A549 (cell line): ENCODE data around the gene SRPX2. TPM values are rescaled to one million over a fixed set of nuclear protein-coding genes. Genes with fewer than 3 reads are reported as not detected.
A peak's percentile ranks its signal among the peaks of the same experiment; 100 is the strongest.

Experiments
- ATAC-seq, 2 experiments: fragments of 200-7000 bp in 1 of 2; fragments of >200 bp in 1 of 2; cut with Nextera tagmentation in 1 of 2; cut with Tn5 transposase in 1 of 2; 3 replicates each; pipeline versions ENCODE4 v1.8.0 to v1.9.1; 2018 to 2020; ENCODE audit warnings: mild to moderate bottlenecking in 1 of 2, moderate library complexity in 1 of 2
- CTCF ChIA-PET: fragments of 300-600 bp; sonication (Branson Sonifier 250); formaldehyde crosslinking; extraction: SDS; loops from one replicate; lab custom pipeline; 2021; ENCODE audit warnings: antibody characterized with exemption, inconsistent platforms; lab: Yijun Ruan, JAX
- POLR2A ChIA-PET: fragments of 350-600 bp; formaldehyde crosslinking; extraction: SDS; loops from one replicate; lab custom pipeline; 2021; ENCODE audit warnings: antibody characterized with exemption, inconsistent platforms; lab: Yijun Ruan, JAX
- DNase-seq, 2 experiments: peaks; one replicate each; pipeline versions ENCODE4 v3.0.0 to v3.0.0-alpha.2; 2011 to 2016; ENCODE audit warnings: low read depth in 1 of 2, low spot score in 1 of 2
- FAIRE-seq: peaks from 2 replicates; lab custom pipeline; 2011; peaks lifted over from hg19 to GRCh38; lab: Jason Lieb, UNC
- H3K27ac ChIP-seq, 2 experiments: fragments of >200 bp; sonication (Bioruptor Twin); formaldehyde crosslinking; 3 replicates each; pipeline ENCODE4 v1.5.1; 2016 to 2017
- H3K4me1 ChIP-seq: fragments of >200 bp; sonication (Bioruptor Twin); formaldehyde crosslinking; 3 replicates; pipeline ENCODE4 v1.6.1; 2016
- H3K4me2 ChIP-seq: fragments of >200 bp; sonication (Bioruptor Twin); formaldehyde crosslinking; 3 replicates; pipeline ENCODE4 v1.6.1; 2016
- H3K4me3 ChIP-seq: fragments of >200 bp; sonication (Bioruptor Twin); formaldehyde crosslinking; 3 replicates; pipeline ENCODE4 v1.5.1; 2016
- H3K9me3 ChIP-seq: fragments of >200 bp; sonication (Bioruptor Twin); formaldehyde crosslinking; 3 replicates; pipeline ENCODE4 v1.6.1; 2016
- BHLHE40 ChIP-seq: IDR thresholded peaks from 2 replicates; pipeline ENCODE4 v1.6.1; 2012; ENCODE audit warnings: low read depth, low read length, inconsistent platforms
- EHMT2 ChIP-seq: fragments of 200-600 bp; sonication (generic); IDR thresholded peaks from 2 replicates; pipeline ENCODE4 v1.6.1; 2016; ENCODE audit warnings: antibody characterized with exemption, low read depth, mild to moderate bottlenecking, moderate library complexity
- EP300 ChIP-seq, 2 experiments: fragments of >200 bp; sonication (Bioruptor Twin); formaldehyde crosslinking; IDR thresholded peaks; 2 replicates in 1 of 2; 3 replicates in 1 of 2; pipeline ENCODE4 v1.6.1; 2016 to 2017
- FOSB ChIP-seq: fragments of 250-450 bp; sonication (Bioruptor Pico); IDR thresholded peaks from 2 replicates; pipeline ENCODE4 v1.5.0; 2020; ENCODE audit warnings: mild to moderate bottlenecking, moderate library complexity
- HEYL ChIP-seq: fragments of 250-450 bp; sonication (Bioruptor Pico); IDR thresholded peaks from 2 replicates; pipeline ENCODE4 v1.8.0; 2021; ENCODE audit warnings: mild to moderate bottlenecking, moderate library complexity
- HOXA7 ChIP-seq: fragments of 250-450 bp; sonication (Bioruptor Pico); IDR thresholded peaks from 2 replicates; pipeline ENCODE4 v1.5.0; 2020; ENCODE audit warnings: mild to moderate bottlenecking, moderate library complexity
- HOXB13 ChIP-seq: fragments of 250-450 bp; sonication (Bioruptor Pico); IDR thresholded peaks from 2 replicates; pipeline ENCODE4 v1.5.0; 2020; ENCODE audit warnings: low read depth, mild to moderate bottlenecking, moderate library complexity
- HOXB5 ChIP-seq: fragments of 250-450 bp; sonication (Bioruptor Pico); IDR thresholded peaks from 2 replicates; pipeline ENCODE4 v1.5.0; 2020; ENCODE audit warnings: mild to moderate bottlenecking, moderate library complexity
- JUNB ChIP-seq: fragments of >200 bp; sonication (Bioruptor Twin); formaldehyde crosslinking; IDR thresholded peaks from 2 replicates; pipeline ENCODE4 v1.6.1; 2016
- KDM1A ChIP-seq: fragments of 200-600 bp; sonication (generic); IDR thresholded peaks from 2 replicates; pipeline ENCODE4 v1.6.1; 2016; ENCODE audit warnings: low read depth, mild to moderate bottlenecking
- KDM5A ChIP-seq: fragments of 200-600 bp; sonication (generic); IDR thresholded peaks from 2 replicates; pipeline ENCODE4 v1.6.1; 2016; ENCODE audit warnings: antibody characterized with exemption, mild to moderate bottlenecking
- POLR2AphosphoS2 ChIP-seq: conservative IDR thresholded peaks from 2 replicates; pipeline ENCODE4 v1.6.1; 2012; ENCODE audit warnings: low read length, improper control_type of control experiment, inconsistent platforms
- RAD21 ChIP-seq, 2 experiments: fragments of >200 bp in 1 of 2; sonication (Bioruptor Twin) in 1 of 2; formaldehyde crosslinking in 1 of 2; IDR thresholded peaks in 1 of 2; conservative IDR thresholded peaks in 1 of 2; 2 replicates in 1 of 2; 3 replicates in 1 of 2; pipeline ENCODE4 v1.6.1; 2012 to 2018; ENCODE audit warnings: inconsistent platforms in 1 of 2
- RFX5 ChIP-seq: fragments of 450-650 bp; IDR thresholded peaks from 2 replicates; pipeline ENCODE4 v1.7.1; 2014; ENCODE audit warnings: antibody characterized with exemption, mild to moderate bottlenecking, moderate library complexity
- SREBF2 ChIP-seq: fragments of 450-650 bp; IDR thresholded peaks from 2 replicates; pipeline ENCODE4 v1.6.1; 2014; ENCODE audit warnings: mild to moderate bottlenecking, moderate library complexity
- TP53 ChIP-seq: fragments of 250-450 bp; sonication (Bioruptor Pico); IDR thresholded peaks from 2 replicates; pipeline ENCODE4 v1.5.0; 2021; ENCODE audit warnings: mild to moderate bottlenecking, moderate library complexity
- ZNF302 ChIP-seq: fragments of 250-450 bp; sonication (Bioruptor Pico); IDR thresholded peaks from 2 replicates; pipeline ENCODE4 v1.9.0; 2021; ENCODE audit warnings: inconsistent platforms, mild to moderate bottlenecking, moderate library complexity
- WGBS: methylation state at CpG from one replicate; pipeline ENCODE4 v1.1.6; 2017; ENCODE audit errors: missing lambda C conversion rate; 5-methylcytosine and 5-hydroxymethylcytosine counted together
- polyA plus RNA-seq, 4 experiments: library from polyadenylated mRNA; depleted of rRNA in 3 of 4; stranded (reverse); fragments of >200 nt; fragmentation: RNase III in 1 of 4; extraction: RNeasy Plus Mini Kit Qiagen cat#74134 plus additional on column Dnase treatment in 1 of 4; gene quantifications; 2 replicates in 3 of 4; 3 replicates in 1 of 4; pipeline ENCODE4 v1.2.3, GENCODE V29; 2011 to 2017
- TF ChIP-seq, protein P1 (sequence below): fragments of 150-350 bp; IDR thresholded peaks from 2 replicates; pipeline ENCODE4 v1.6.1; 2014; ENCODE audit warnings: low read depth, mild to moderate bottlenecking, low read length
- TF ChIP-seq, protein P2 (sequence below): IDR thresholded peaks from 2 replicates; pipeline ENCODE4 v1.6.1; 2012; ENCODE audit warnings: low read depth, borderline replicate concordance
- TF ChIP-seq, protein P3 (sequence below): IDR thresholded peaks from 2 replicates; pipeline ENCODE4 v1.6.1; 2012
- TF ChIP-seq, protein P4 (sequence below): fragments of >200 bp; sonication (Bioruptor Twin); formaldehyde crosslinking; IDR thresholded peaks from 3 replicates; pipeline ENCODE4 v1.5.1; 2016
- TF ChIP-seq, protein P5 (sequence below): fragments of 250-450 bp; sonication (Bioruptor Pico); IDR thresholded peaks from 2 replicates; pipeline ENCODE4 v1.5.0; 2020; ENCODE audit warnings: low read depth, mild to moderate bottlenecking, moderate library complexity
- TF ChIP-seq, protein P6 (sequence below): fragments of >200 bp; sonication (Bioruptor Twin); formaldehyde crosslinking; IDR thresholded peaks from 2 replicates; pipeline ENCODE4 v1.6.1; 2016
- TF ChIP-seq, protein P7 (sequence below): fragments of >200 bp; sonication (Bioruptor Twin); formaldehyde crosslinking; IDR thresholded peaks from 3 replicates; pipeline ENCODE4 v1.6.1; 2016

Gene SRPX2
- polyA plus RNA-seq, 2 of the 4 experiments (the other 2 are of a cell fraction): 2.3 to 6.7 TPM

DNA sequence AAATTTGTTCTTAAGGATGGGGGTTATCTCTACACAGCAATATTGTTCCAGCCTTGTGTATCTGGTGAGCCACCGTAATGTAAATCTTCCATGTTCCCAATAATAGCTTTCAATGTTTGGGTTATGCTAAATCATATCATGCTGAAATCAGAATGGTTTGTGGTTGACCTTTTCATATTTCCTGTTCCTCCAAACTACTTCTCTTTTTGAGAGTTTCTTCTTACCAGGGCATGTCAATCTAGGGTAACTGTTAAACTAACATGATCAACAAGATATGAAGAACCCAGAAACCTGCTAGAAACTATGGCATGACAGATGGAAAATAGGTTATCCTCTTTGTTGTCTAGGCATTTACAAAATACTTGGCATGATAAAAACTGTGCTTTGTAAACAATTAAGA, 37.2 kb upstream of the SRPX2 start:
- TF ChIP-seq, protein P1, sequence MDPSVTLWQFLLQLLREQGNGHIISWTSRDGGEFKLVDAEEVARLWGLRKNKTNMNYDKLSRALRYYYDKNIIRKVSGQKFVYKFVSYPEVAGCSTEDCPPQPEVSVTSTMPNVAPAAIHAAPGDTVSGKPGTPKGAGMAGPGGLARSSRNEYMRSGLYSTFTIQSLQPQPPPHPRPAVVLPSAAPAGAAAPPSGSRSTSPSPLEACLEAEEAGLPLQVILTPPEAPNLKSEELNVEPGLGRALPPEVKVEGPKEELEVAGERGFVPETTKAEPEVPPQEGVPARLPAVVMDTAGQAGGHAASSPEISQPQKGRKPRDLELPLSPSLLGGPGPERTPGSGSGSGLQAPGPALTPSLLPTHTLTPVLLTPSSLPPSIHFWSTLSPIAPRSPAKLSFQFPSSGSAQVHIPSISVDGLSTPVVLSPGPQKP: no peak
- TF ChIP-seq, protein P2, sequence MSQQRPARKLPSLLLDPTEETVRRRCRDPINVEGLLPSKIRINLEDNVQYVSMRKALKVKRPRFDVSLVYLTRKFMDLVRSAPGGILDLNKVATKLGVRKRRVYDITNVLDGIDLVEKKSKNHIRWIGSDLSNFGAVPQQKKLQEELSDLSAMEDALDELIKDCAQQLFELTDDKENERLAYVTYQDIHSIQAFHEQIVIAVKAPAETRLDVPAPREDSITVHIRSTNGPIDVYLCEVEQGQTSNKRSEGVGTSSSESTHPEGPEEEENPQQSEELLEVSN: no peak
- no peak for TF ChIP-seq HOXB13 (CRISPR knock-in tag)
- TF ChIP-seq, protein P3, sequence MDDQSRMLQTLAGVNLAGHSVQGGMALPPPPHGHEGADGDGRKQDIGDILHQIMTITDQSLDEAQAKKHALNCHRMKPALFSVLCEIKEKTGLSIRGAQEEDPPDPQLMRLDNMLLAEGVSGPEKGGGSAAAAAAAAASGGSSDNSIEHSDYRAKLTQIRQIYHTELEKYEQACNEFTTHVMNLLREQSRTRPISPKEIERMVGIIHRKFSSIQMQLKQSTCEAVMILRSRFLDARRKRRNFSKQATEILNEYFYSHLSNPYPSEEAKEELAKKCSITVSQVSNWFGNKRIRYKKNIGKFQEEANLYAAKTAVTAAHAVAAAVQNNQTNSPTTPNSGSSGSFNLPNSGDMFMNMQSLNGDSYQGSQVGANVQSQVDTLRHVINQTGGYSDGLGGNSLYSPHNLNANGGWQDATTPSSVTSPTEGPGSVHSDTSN: no peak
- TF ChIP-seq, protein P4, sequence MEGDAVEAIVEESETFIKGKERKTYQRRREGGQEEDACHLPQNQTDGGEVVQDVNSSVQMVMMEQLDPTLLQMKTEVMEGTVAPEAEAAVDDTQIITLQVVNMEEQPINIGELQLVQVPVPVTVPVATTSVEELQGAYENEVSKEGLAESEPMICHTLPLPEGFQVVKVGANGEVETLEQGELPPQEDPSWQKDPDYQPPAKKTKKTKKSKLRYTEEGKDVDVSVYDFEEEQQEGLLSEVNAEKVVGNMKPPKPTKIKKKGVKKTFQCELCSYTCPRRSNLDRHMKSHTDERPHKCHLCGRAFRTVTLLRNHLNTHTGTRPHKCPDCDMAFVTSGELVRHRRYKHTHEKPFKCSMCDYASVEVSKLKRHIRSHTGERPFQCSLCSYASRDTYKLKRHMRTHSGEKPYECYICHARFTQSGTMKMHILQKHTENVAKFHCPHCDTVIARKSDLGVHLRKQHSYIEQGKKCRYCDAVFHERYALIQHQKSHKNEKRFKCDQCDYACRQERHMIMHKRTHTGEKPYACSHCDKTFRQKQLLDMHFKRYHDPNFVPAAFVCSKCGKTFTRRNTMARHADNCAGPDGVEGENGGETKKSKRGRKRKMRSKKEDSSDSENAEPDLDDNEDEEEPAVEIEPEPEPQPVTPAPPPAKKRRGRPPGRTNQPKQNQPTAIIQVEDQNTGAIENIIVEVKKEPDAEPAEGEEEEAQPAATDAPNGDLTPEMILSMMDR: no peak
- no peak for TF ChIP-seq SREBF2
- TF ChIP-seq POLR2AphosphoS2: no peak
- TF ChIP-seq BHLHE40: no peak
- no peak for TF ChIP-seq HOXA7 (CRISPR knock-in tag)
- TF ChIP-seq KDM5A: no peak
- TF ChIP-seq, protein P5, sequence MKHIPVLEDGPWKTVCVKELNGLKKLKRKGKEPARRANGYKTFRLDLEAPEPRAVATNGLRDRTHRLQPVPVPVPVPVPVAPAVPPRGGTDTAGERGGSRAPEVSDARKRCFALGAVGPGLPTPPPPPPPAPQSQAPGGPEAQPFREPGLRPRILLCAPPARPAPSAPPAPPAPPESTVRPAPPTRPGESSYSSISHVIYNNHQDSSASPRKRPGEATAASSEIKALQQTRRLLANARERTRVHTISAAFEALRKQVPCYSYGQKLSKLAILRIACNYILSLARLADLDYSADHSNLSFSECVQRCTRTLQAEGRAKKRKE (CRISPR knock-in tag): no peak
- TF ChIP-seq KDM1A: no peak
- TF ChIP-seq, protein P6, sequence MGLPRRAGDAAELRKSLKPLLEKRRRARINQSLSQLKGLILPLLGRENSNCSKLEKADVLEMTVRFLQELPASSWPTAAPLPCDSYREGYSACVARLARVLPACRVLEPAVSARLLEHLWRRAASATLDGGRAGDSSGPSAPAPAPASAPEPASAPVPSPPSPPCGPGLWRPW: no peak
- no peak for TF ChIP-seq ZNF302 (CRISPR knock-in tag)
- TF ChIP-seq FOSB (CRISPR knock-in tag): no peak
- H3K27ac ChIP-seq: no peak overlapping the region
- no peaks in the 10 kb centered on the region for H3K4me1 ChIP-seq
- DNase-seq (no peak), FAIRE-seq (no peak), ATAC-seq (no peak)
- ChIA-PET CTCF (interaction anchor here (1.8 kb wide), 1 partner anchor 9 kb away, joined by 5 read pairs; no protein-coding TSS in a partner anchor), POLR2A (no interaction called here)
- no peak overlapping the region for H3K4me3 ChIP-seq
- no peak overlapping the region for H3K4me2 ChIP-seq
- H3K9me3 ChIP-seq: no peaks in the 10 kb centered on the region
- WGBS: 39% methylated on average over 1 of the region's 1 CpG

DNA sequence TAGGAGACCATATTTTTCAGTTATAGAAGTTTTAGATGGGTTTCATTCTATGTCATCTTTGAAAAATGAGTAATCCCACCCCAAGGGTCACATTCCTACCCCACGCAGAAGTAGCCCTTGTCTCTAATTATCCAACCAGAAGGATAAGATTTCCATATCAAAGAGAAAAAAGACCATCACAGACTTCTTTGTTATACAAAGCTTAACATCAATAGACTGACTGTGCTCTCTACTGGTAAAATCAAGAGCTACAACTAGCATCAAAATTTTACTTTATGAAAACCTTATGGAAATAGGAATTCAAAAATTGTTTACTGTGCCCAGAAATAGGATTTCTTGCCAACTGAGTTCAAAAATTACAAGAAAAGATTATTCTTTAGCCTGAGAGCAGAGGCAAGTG, 34.4 kb upstream of the SRPX2 start:
- Histone ChIP-seq H3K4me1 (peaks cover under 1% of the 10 kb centered on the region; the same call in 1 of the 3 replicates), H3K27ac (no peak overlapping the region), H3K4me2 (no peak overlapping the region), H3K4me3 (no peak overlapping the region), H3K9me3 (no peaks in the 10 kb centered on the region)
- 0% methylated on average over 1 of the region's 1 CpG for WGBS
- TF ChIP-seq BHLHE40 (no peak), FOSB (CRISPR knock-in tag) (no peak), EP300 (IDR thresholded peaks at IDR 0.05) (no peak), TP53 (CRISPR knock-in tag) (no peak), ZNF302 (CRISPR knock-in tag) (no peak), SREBF2 (no peak), EHMT2 (no peak), RFX5 (no peak), HOXA7 (CRISPR knock-in tag) (no peak), HOXB5 (CRISPR knock-in tag) (no peak), JUNB (no peak), KDM1A (no peak), HEYL (CRISPR knock-in tag) (no peak), RAD21 (conservative IDR thresholded peaks at IDR 0.05 in 1 of 2, IDR thresholded peaks at IDR 0.05 in 1 of 2) (0 out of 5 replicates have a peak, but pooled peaks of 1 of the 2 experiments have one; percentile 8)
- TF ChIP-seq, protein P4: peak; percentile 7; the same call in 1 of the 3 replicates
- TF ChIP-seq, protein P7, sequence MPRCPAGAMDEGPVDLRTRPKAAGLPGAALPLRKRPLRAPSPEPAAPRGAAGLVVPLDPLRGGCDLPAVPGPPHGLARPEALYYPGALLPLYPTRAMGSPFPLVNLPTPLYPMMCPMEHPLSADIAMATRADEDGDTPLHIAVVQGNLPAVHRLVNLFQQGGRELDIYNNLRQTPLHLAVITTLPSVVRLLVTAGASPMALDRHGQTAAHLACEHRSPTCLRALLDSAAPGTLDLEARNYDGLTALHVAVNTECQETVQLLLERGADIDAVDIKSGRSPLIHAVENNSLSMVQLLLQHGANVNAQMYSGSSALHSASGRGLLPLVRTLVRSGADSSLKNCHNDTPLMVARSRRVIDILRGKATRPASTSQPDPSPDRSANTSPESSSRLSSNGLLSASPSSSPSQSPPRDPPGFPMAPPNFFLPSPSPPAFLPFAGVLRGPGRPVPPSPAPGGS: no peak
- DNase-seq: no peak
- POLR2A ChIA-PET: no interaction called here
- no peak for ATAC-seq
- FAIRE-seq: no peak
- CTCF ChIA-PET: interaction anchor here (1.8 kb wide), 1 partner anchor 98 kb away, joined by 8 read pairs; no protein-coding TSS in a partner anchor
